ENCODE results near the gene EEA1. TPM values are rescaled to one million over a fixed set of nuclear protein-coding genes. Genes with fewer than 3 reads are reported as not detected.
"Not testable (repeated sequence)": the region's sequence is repeated elsewhere in the genome, so short reads cannot be mapped to it uniquely, and the experiment has no call there.

The EEA1 gene
- total RNA-seq, 2 donors from 2014 or later = 17.6 to 20.1 TPM

- no peak for DNase-seq
- Mint-ChIP-seq H3K9me3 (no peaks in the 10 kb centered on the region), H3K27ac (no peak overlapping the region), H3K27me3 (ENCODE audit: low read depth) (no peaks in the 10 kb centered on the region), H3K4me1 (ENCODE audit: low read depth) (no peaks in the 10 kb centered on the region), H3K36me3 (ENCODE audit: insufficient read depth in 2 of 2) (peaks cover 0 to 16% of the 10 kb centered on the region in 2 donors), H3K4me3 (no peak overlapping the region)
- no peak for ATAC-seq (replicated peaks in 1 of 2)
Measured at GRCh38 chr12:92814584-92814983, 114.5 kb downstream of the EEA1 start.

GRCh38 chr12:92810370-92810769, 118.7 kb downstream of the EEA1 start:
- no peak overlapping the region for H3K27ac Mint-ChIP-seq
- H3K4me1 Mint-ChIP-seq (ENCODE audit: low read depth) = no peaks in the 10 kb centered on the region
- H3K4me3 Mint-ChIP-seq = no peak overlapping the region
- H3K9me3 Mint-ChIP-seq = no peaks in the 10 kb centered on the region
- peaks cover 6 to 14% of the 10 kb centered on the region in 2 donors for H3K36me3 Mint-ChIP-seq (ENCODE audit: insufficient read depth in 2 of 2)
- ATAC-seq (replicated peaks in 1 of 2) (no peak), DNase-seq (no peak)
- no peaks in the 10 kb centered on the region for H3K27me3 Mint-ChIP-seq (ENCODE audit: low read depth)

GRCh38 chr12:92803903-92804302, 125.2 kb downstream of the EEA1 start:
- DNase-seq = no peak
- Mint-ChIP-seq H3K27ac (no peak overlapping the region), H3K4me3 (no peak overlapping the region), H3K9me3 (no peaks in the 10 kb centered on the region), H3K36me3 (ENCODE audit: insufficient read depth in 2 of 2) (peaks cover 6 to 24% of the 10 kb centered on the region in 2 donors), H3K4me1 (ENCODE audit: low read depth) (no peaks in the 10 kb centered on the region), H3K27me3 (ENCODE audit: low read depth) (no peaks in the 10 kb centered on the region)
- no peak for ATAC-seq (replicated peaks in 1 of 2)

GRCh38 chr12:92802906-92803305, 126.2 kb downstream of the EEA1 start:
- Mint-ChIP-seq H3K4me3 (no peak overlapping the region), H3K27ac (no peak overlapping the region), H3K4me1 (ENCODE audit: low read depth) (no peaks in the 10 kb centered on the region), H3K9me3 (no peaks in the 10 kb centered on the region), H3K36me3 (ENCODE audit: insufficient read depth in 2 of 2) (peaks cover 3 to 26% of the 10 kb centered on the region in 2 donors), H3K27me3 (ENCODE audit: low read depth) (no peaks in the 10 kb centered on the region)
- no peak for DNase-seq
- no peak for ATAC-seq (replicated peaks in 1 of 2)

- no peak overlapping the region for H3K4me3 Mint-ChIP-seq
- H3K9me3 Mint-ChIP-seq = peaks cover 6 to 9% of the 10 kb centered on the region in 2 donors
- H3K27ac Mint-ChIP-seq = peak overlapping the region; percentile 9
- H3K4me1 Mint-ChIP-seq (ENCODE audit: low read depth) = no peaks in the 10 kb centered on the region
- H3K27me3 Mint-ChIP-seq (ENCODE audit: low read depth) = no peaks in the 10 kb centered on the region
- peaks cover 21 to 40% of the 10 kb centered on the region in 2 donors for H3K36me3 Mint-ChIP-seq (ENCODE audit: insufficient read depth in 2 of 2)
- ATAC-seq (replicated peaks in 1 of 2) (no peak), DNase-seq (no peak)
Measured at GRCh38 chr12:92796650-92797049, 132.4 kb downstream of the EEA1 start.

GRCh38 chr12:92794814-92795213, 134.3 kb downstream of the EEA1 start:
- no peak for DNase-seq
- H3K4me3 Mint-ChIP-seq = no peak overlapping the region
- H3K4me1 Mint-ChIP-seq (ENCODE audit: low read depth) = no peaks in the 10 kb centered on the region
- peaks cover 8 to 11% of the 10 kb centered on the region in 2 donors for H3K9me3 Mint-ChIP-seq
- no peak overlapping the region for H3K27ac Mint-ChIP-seq
- H3K36me3 Mint-ChIP-seq (ENCODE audit: insufficient read depth in 2 of 2) = peaks cover 29 to 46% of the 10 kb centered on the region in 2 donors
- H3K27me3 Mint-ChIP-seq (ENCODE audit: low read depth) = no peaks in the 10 kb centered on the region
- ATAC-seq (replicated peaks in 1 of 2) = no peak

GRCh38 chr12:92794356-92794755, 134.7 kb downstream of the EEA1 start:
- not testable (repeated sequence) for H3K27ac Mint-ChIP-seq; H3K27me3 Mint-ChIP-seq (ENCODE audit: low read depth); DNase-seq; ATAC-seq (replicated peaks in 1 of 2); H3K4me3 Mint-ChIP-seq; H3K4me1 Mint-ChIP-seq (ENCODE audit: low read depth)
- H3K36me3 Mint-ChIP-seq (ENCODE audit: insufficient read depth in 2 of 2) = peaks cover 29 to 46% of the 10 kb centered on the region in 2 donors
- H3K9me3 Mint-ChIP-seq = peaks cover 8 to 11% of the 10 kb centered on the region in 2 donors

- Mint-ChIP-seq H3K9me3 (peaks cover 0 to 2% of the 10 kb centered on the region in 2 donors), H3K4me3 (no peak overlapping the region), H3K4me1 (ENCODE audit: low read depth) (no peaks in the 10 kb centered on the region), H3K27ac (no peak overlapping the region), H3K27me3 (ENCODE audit: low read depth) (no peaks in the 10 kb centered on the region), H3K36me3 (ENCODE audit: insufficient read depth in 2 of 2) (peaks cover 5 to 10% of the 10 kb centered on the region in 2 donors)
- no peak for DNase-seq
- no peak for ATAC-seq (replicated peaks in 1 of 2)
Measured at GRCh38 chr12:92786045-92786444, 143.1 kb downstream of the EEA1 start.

GRCh38 chr12:92785563-92785950, 143.5 kb downstream of the EEA1 start:
- H3K36me3 Mint-ChIP-seq (ENCODE audit: insufficient read depth in 2 of 2) = peaks cover 4 to 8% of the 10 kb centered on the region in 2 donors
- no peaks in the 10 kb centered on the region for H3K4me1 Mint-ChIP-seq (ENCODE audit: low read depth)
- no peak overlapping the region for H3K4me3 Mint-ChIP-seq
- DNase-seq (no peak), ATAC-seq (replicated peaks in 1 of 2) (no peak)
- H3K27ac Mint-ChIP-seq = no peak overlapping the region
- no peaks in the 10 kb centered on the region for H3K27me3 Mint-ChIP-seq (ENCODE audit: low read depth)
- peaks cover 0 to 2% of the 10 kb centered on the region in 2 donors for H3K9me3 Mint-ChIP-seq

- Mint-ChIP-seq H3K27me3 (ENCODE audit: low read depth) (no peaks in the 10 kb centered on the region), H3K4me3 (no peak overlapping the region), H3K9me3 (no peaks in the 10 kb centered on the region), H3K36me3 (ENCODE audit: insufficient read depth in 2 of 2) (peaks cover 0 to 4% of the 10 kb centered on the region in 2 donors), H3K4me1 (ENCODE audit: low read depth) (no peaks in the 10 kb centered on the region), H3K27ac (peak overlapping the region; percentile 21)
- peak; percentile 7 to 27 for DNase-seq
- ATAC-seq (replicated peaks in 1 of 2) = peak; percentile 93 to 96
Measured at GRCh38 chr12:92784797-92785562, 144.1 kb downstream of the EEA1 start.

- Mint-ChIP-seq H3K4me1 (ENCODE audit: low read depth) (no peaks in the 10 kb centered on the region), H3K36me3 (ENCODE audit: insufficient read depth in 2 of 2) (peaks cover 0 to 1% of the 10 kb centered on the region in 2 donors), H3K27me3 (ENCODE audit: low read depth) (no peaks in the 10 kb centered on the region), H3K4me3 (no peak overlapping the region), H3K9me3 (no peaks in the 10 kb centered on the region), H3K27ac (peak overlapping the region; percentile 21)
- ATAC-seq (replicated peaks in 1 of 2) (no peak), DNase-seq (no peak)
Measured at GRCh38 chr12:92784356-92784755, 144.7 kb downstream of the EEA1 start.

GRCh38 chr12:92779902-92780301, 149.2 kb downstream of the EEA1 start:
- H3K27ac Mint-ChIP-seq = no peak overlapping the region
- H3K4me1 Mint-ChIP-seq (ENCODE audit: low read depth) = no peaks in the 10 kb centered on the region
- no peak for DNase-seq
- H3K36me3 Mint-ChIP-seq (ENCODE audit: insufficient read depth in 2 of 2) = peaks cover 0 to 8% of the 10 kb centered on the region in 2 donors
- ATAC-seq (replicated peaks in 1 of 2) = no peak
- H3K27me3 Mint-ChIP-seq (ENCODE audit: low read depth) = no peaks in the 10 kb centered on the region
- H3K4me3 Mint-ChIP-seq = no peak overlapping the region
- no peaks in the 10 kb centered on the region for H3K9me3 Mint-ChIP-seq

- Mint-ChIP-seq H3K27me3 (ENCODE audit: low read depth) (no peaks in the 10 kb centered on the region), H3K27ac (no peak overlapping the region), H3K9me3 (no peaks in the 10 kb centered on the region), H3K36me3 (ENCODE audit: insufficient read depth in 2 of 2) (peaks cover 0 to 6% of the 10 kb centered on the region in 2 donors), H3K4me3 (no peak overlapping the region), H3K4me1 (ENCODE audit: low read depth) (no peaks in the 10 kb centered on the region)
- ATAC-seq (replicated peaks in 1 of 2) (no peak), DNase-seq (no peak)
Measured at GRCh38 chr12:92778525-92778924, 150.6 kb downstream of the EEA1 start.

GRCh38 chr12:92775416-92775815, 153.7 kb downstream of the EEA1 start:
- no peak for DNase-seq
- Mint-ChIP-seq H3K27me3 (ENCODE audit: low read depth) (no peaks in the 10 kb centered on the region), H3K27ac (no peak overlapping the region), H3K9me3 (no peaks in the 10 kb centered on the region), H3K36me3 (ENCODE audit: insufficient read depth in 2 of 2) (peaks cover 0 to 6% of the 10 kb centered on the region in 2 donors), H3K4me3 (no peak overlapping the region), H3K4me1 (ENCODE audit: low read depth) (no peaks in the 10 kb centered on the region)
- ATAC-seq (replicated peaks in 1 of 2) = no peak
